Cardiac fibroblast (primary cell): ENCODE data around the gene GALNT18.

Experiments used
- DNase-seq, 2 donors: peaks; one replicate each; pipeline versions ENCODE4 v3.0.0 to v3.0.0-alpha.2; 2010; ENCODE audit warnings: low read depth in 2 of 2
- H3K4me3 ChIP-seq, 2 donors: replicated peaks in 1 of 2; 1 replicate in 1 of 2; 2 replicates in 1 of 2; pipeline ENCODE4 v1.5.1; 2011; ENCODE audit warnings: low read depth in 2 of 2, low read length in 2 of 2, mild to moderate bottlenecking in 2 of 2, moderate library complexity in 1 of 2
- CTCF ChIP-seq: IDR thresholded peaks from one replicate; pipeline ENCODE4 v1.5.1; 2011; ENCODE audit warnings: low read depth, mild to moderate bottlenecking, low read length, inconsistent platforms

Gene GALNT18

GRCh38 chr11:11247086-11247485 lies 374.7 kb downstream of the GALNT18 start:
- no peak for DNase-seq
- TF ChIP-seq CTCF, result no peak
- no peak overlapping the region for H3K4me3 ChIP-seq

DNA sequence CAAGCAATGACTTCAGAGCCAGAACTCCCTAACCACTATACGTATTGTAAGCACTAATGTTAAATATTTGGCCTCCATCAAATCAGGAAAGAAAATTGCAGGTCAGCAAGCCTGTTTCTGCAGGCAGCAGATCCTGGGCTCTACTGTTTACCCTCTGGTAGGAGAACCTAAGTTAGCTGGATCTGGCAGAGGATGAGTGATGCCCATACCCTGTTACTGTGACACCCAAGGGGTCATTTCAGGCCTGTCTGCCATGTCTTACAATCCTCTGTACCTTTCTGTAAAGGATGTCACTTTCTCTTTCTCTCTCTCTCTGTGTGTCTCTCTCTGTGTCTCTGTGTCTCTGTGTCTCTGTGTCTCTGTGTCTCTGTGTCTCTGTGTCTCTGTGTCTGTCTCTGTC lies 375.6 kb downstream of the GALNT18 start:
- no peak overlapping the region for H3K4me3 ChIP-seq
- DNase-seq, result no peak
- no peak for TF ChIP-seq CTCF

DNA sequence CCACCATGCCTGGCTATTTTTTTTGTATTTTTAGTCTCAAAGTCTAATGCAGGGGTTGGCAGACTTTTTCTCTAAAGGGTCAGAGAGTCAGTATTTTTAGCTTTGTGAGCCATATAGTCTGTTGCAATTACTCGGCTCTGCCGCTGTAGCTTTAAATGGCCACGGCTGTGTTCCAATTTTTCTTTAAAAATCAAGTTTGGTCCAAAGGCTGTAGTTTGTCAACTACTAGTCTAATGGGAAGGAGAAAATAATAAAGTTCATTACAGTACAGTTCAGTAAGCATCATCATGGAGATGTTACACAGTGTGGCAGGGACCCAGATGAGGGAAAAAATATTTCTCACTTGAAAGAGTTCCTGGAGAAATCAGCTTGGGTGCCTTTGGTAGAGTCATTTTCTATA lies 376.4 kb downstream of the GALNT18 start:
- no peak for DNase-seq
- no peak for TF ChIP-seq CTCF
- no peak overlapping the region for H3K4me3 ChIP-seq

GRCh38 chr11:11244470-11245080 lies 377.2 kb downstream of the GALNT18 start:
- no peak overlapping the region for H3K4me3 ChIP-seq
- DNase-seq, result no peak
- no peak for TF ChIP-seq CTCF

DNA sequence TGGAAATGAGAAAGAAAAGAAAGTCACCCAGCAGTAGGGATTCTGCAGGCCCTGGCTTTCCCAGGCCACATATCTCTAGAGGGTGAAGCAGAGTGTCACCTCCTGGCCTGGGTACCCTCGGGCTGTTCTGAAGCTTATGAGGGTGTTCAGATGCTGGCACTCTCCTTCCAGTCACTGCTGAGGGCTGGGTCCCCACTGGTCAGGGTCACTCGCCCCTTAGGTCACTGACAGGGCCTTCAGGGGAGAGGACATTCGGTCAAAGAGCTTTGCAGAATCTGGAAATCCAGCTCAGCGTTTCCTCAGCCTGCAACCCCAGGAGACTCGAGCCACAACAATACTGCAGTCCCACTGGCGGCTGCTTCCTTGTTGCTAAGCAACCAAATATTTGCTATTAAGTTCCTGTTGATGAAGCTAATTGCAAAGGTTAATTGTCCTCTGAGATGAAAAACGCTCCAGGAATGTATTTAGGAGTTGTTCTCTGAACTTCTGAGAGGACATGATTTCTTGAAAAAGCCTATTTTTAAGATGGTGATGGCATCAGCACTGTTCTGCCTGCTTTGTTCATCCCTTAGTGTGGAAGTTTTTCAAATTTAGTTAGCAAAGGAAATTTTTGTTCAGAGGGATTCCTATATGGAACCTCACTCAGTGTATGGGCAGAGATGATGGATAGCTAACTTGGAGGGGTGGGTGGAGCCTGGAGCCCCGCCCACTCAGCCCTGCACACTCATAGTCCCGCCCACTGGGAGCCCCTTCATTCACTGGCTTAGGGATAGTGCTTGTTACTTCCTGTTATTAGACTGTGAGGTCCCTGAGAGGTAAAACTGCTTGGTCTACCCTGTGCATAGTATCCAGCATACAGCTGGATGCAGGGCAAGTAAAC lies 378.0 kb downstream of the GALNT18 start:
- peak; percentile 6 to 29 for DNase-seq
- no peak overlapping the region for H3K4me3 ChIP-seq
- TF ChIP-seq CTCF, result no peak

DNA sequence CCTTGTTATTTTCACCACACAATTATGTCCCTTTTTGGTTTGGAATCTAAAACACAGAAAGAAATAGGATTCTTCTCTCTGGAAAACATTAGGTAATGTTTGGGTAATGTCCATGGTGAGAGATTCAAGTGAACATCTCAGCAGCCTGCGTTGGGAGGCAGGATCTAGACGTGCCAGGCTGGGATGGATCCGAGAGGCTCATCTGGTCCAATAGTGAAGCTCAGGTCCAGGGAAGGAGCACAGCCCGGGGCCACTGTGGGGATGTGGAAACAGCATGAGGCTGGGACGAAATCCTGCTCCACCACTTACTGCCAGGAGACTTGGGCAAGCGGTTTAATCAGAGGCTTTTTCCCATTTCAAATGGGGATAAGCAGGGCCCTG lies 378.6 kb downstream of the GALNT18 start:
- H3K4me3 ChIP-seq, result no peak overlapping the region
- TF ChIP-seq CTCF, result no peak
- DNase-seq, result no peak
